Stimulated activated CD4-positive, alpha-beta T cell treated with anti-CD3 and anti-CD28 coated beads, Interleukin-12 subunit alpha, Interleukin-12 subunit beta, amount 100 ng/mL, for 4 hours (primary cell): ENCODE data around the gene IRX3.

Experiments used
- DNase-seq: peaks from one replicate; pipeline ENCODE4 v3.0.0-alpha.2; 2020

IRX3 gene

GRCh38 chr16:54286366-54287130 lies at the start of gene IRX3:
TSS of gene IRX3 (minus strand) at chr16:54286787. CDS start at chr16:54286050, 737 bp downstream.
- DNase-seq, result no peak

GRCh38 chr16:54335230-54335629 lies 48.6 kb upstream of the IRX3 start:
- DNase-seq, result no peak

DNA sequence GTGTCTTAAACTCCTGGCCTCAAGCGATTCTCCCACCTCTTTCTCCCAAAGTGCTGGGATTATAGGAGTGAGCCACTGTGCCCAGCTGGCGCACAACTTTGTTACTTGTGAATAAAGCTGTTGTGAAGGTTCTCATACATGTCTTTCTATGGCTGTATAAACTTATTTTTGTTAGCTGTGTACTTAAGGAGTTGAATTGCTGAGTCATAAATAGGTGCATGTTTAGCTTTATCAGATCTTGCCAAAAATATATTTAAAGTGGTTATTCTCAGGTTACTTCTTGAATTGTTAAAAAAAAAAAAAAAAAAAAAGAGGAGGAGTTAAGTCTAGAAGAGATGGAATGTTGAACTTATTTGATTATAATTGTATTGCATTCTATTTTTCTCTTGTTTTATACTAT lies 47.6 kb upstream of the IRX3 start:
- no peak for DNase-seq

GRCh38 chr16:54331241-54332002 lies 44.8 kb upstream of the IRX3 start:
- no peak for DNase-seq

DNA sequence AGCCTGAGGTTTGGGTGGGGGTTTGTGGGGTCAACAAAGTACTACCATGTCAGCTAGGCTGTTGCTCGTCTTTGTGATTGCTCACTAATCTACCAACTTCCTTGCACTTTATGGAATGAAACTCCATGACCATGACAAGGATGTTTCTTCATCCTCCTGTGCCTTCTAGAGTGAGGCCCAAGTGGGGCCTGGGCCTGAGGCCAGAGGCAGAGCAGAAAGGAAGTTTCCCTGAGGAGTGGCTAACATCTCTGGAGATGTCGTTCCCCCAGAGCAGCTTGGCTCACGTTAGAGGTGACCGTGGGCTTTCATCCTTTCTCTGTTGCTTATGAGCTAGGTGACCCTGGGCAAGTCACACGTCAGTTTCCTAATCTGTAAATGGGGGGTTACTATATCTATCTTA lies 41.0 kb upstream of the IRX3 start:
- no peak for DNase-seq

GRCh38 chr16:54326266-54326662 lies 39.7 kb upstream of the IRX3 start:
- no peak for DNase-seq

DNA sequence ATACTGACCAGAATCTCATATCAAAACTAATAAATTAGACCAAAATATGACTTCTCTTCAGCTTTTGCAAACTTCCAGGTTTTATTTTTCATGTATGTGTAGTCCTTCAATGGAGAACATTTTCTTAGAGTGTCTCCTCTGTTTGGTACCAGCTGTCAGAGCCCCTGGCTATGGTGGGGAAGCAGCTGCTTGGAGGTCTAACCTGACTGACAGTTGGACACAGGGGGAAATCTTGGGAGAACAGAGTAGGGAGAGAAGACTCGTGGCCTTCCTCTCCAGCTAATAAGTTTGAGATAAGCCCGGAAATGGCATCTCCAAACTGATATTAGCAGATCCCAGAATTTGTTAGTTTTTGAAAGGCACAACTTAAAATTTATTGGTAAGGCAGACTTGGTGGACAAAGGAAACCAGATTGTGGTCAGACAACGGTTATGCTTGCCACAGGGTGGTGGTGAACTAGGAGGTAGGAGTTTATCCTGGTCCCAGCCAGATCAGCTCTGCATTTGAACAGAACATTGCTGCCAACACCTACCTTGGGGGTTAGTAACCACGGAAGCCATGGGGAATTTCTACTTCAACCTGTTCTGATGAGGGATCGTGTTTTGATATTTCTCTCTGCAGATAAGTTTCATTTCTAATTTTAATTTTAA lies 39.2 kb upstream of the IRX3 start:
- DNase-seq, result no peak

GRCh38 chr16:54324716-54325115 lies 38.1 kb upstream of the IRX3 start:
- DNase-seq, result no peak

DNA sequence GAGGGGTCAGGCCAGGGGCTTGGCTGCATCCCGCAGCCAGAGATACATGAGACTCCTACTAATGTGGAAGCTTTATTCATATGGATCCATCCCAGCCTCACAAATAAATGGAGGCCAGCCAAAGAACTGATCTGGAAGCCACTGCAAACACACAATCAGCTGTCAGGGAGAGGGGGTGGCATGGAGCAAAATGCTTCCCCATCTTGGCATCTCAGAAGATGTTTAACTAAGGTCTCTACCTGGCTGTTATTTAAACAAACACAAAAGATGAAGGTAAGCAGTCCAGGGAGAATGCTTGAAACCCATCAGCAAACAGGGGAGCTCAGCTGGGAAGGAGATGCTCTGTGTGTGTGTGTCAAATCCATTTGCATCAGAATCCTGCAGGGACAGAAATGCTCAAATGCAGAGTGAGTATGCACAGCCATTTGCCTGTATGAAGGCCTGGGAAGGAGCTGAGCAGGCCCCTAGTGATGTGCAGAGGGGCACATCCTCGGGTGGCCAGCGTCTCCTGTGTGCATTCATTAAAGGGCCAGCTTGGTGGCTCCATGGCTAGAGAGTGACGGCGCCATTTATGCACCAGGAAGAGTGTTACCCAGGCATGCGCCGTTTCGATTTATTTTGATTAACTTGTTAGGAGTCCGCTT lies 34.2 kb upstream of the IRX3 start:
- DNase-seq, result no peak

GRCh38 chr16:54318941-54319340 lies 32.4 kb upstream of the IRX3 start:
- no peak for DNase-seq

GRCh38 chr16:54317101-54317611 lies 30.6 kb upstream of the IRX3 start:
- DNase-seq, result no peak

DNA sequence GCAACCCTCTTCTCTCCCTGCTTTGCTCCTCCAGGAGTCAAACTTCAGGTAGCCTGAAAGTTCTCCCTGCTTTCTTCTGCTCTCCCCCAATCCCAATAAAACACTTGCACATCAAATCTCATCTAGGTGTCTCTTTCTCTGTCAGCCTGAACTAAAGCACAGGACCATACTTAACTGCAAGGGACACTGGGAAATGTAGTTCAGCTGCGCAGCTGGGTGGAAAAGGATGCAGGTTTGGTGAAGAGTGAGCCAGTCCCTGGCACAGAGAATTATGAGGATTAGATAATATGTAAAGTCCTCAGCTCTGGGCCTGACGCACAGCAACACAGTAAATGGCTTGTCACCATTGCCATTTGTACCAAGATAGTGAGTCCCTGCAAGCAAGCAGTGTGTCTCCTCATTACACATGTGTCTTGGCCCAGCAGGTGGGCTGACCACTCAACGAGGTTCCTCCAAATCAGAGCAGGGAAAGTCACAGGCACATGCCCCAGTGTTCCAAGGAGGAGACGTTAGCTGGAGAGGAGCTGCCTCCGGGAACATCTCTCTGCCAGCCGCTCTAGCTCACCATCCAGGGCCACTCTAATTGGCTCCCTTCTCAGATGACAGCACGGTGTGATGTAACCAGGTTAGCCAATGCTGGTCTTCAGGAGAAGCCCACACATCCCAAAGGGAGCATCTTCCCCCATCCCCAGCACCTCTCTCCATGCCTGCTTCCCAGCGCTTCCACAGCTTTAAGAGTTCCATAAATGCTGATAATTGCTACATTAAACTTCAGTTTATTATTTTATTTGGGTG lies 29.7 kb upstream of the IRX3 start:
- DNase-seq, result no peak

GRCh38 chr16:54313789-54314188 lies 27.2 kb upstream of the IRX3 start:
- no peak for DNase-seq

DNA sequence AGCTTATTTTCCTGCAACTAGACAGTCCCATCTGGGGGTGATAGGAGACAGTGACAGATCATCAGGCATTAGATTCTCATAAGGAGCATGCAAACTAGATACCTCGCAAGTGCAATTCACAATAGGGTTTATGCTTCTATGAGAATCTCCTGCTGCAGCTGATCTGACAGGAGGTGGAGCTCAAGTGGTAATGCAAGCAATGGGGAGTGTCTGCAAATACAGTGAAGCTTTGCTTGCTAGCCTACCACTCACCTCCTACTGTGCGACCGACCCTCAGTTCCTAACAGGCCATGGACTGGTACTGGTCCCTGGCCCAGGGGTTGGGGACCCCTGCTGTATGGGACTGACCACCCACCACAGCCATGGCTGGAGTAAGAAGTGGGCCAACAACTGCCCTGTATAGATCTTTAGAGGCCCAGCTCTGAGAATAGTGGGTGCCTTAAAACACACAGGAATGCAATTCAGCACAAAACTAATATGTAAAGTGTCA lies 26.0 kb upstream of the IRX3 start:
- no peak for DNase-seq

DNA sequence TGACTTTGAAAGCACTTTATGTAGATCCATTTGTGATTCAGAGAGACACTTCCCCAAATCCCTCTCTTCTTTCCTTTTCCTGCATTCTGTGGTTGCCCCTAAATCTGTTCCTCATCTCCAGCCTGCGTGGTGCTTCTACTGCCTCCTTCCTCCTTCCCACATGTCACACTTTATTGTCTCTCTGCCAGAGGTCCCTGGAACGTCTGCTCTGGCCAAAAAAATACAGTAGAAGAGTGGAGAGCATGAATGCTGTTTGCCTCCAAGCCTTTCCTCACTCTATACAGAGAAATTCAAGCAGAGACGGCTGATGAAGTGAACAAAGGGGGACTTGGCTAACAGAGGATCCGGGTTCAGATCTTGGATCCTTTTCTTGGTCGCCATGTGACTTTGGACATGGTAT lies 22.8 kb upstream of the IRX3 start:
- no peak for DNase-seq

- no peak for DNase-seq
Observed at GRCh38 chr16:54305080-54305479, 18.5 kb upstream of the IRX3 start.

- DNase-seq, result no peak
Observed at GRCh38 chr16:54303613-54304012, 17.0 kb upstream of the IRX3 start.

GRCh38 chr16:54297154-54297553 lies 10.6 kb upstream of the IRX3 start:
- no peak for DNase-seq

DNA sequence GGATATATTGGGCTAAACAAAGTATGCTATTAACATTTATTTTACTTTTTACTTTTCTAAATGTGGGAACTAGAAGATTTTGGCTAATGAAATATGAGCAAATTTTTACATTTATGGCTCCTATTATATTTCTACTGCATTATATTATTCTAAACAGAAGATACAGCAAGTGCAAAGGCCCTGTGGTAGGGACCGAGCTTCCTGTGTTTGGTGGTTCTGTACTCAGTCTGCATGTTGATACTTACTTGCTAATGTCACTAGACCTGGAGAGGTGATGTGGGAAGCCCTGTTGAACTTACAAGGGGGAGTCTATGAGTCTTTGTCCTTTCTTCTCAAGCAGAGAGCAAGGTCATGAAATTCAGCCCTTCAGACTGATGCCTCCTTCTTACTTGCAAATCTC lies 10.0 kb upstream of the IRX3 start:
- no peak for DNase-seq

DNA sequence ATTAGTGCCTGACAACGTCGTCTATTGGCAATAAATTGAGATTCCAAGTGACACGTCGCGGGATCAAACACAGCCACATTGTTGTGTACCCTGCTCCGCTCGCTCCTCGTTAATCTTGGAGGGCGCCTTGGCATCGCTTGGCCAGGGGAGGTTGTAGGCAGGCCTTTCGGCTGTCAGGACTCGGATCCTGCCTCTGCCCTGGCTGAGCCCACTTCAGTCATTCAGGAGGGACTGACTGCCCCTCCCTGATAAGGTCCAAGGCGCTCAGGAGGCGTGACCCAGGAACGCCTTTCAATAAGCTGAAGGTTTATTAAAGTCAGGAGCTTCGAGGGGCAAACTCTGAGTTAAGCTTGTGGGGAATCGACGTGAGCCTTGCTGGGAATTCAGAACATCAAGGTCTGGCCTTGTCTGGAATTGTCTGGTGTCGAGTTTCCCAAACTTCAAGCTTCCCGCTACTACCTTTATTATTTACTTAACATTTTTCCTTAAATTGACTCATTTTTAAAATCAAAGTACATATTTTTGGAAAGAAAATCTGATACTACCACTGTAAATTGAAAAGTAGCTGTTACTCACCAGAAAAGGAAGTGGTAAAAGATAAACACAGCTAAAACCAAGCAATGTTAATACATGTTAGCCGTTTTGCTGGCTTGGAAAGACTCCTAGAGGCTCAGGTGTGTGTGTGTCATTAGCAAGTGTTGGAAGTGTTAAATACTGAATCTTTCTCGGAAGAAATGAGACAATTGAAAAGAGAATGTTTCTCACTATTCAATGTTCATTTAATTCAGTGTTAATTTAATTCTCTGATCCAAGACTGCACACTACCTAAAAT lies 5.3 kb upstream of the IRX3 start:
- no peak for DNase-seq
